ENCODE data around the gene CDC42EP2. TPM values are rescaled to one million over a fixed set of nuclear protein-coding genes. Genes with fewer than 3 reads are reported as not detected.

Gene CDC42EP2
- total RNA-seq, 1 donor from 2014 or later = 26.7 TPM

DNA sequence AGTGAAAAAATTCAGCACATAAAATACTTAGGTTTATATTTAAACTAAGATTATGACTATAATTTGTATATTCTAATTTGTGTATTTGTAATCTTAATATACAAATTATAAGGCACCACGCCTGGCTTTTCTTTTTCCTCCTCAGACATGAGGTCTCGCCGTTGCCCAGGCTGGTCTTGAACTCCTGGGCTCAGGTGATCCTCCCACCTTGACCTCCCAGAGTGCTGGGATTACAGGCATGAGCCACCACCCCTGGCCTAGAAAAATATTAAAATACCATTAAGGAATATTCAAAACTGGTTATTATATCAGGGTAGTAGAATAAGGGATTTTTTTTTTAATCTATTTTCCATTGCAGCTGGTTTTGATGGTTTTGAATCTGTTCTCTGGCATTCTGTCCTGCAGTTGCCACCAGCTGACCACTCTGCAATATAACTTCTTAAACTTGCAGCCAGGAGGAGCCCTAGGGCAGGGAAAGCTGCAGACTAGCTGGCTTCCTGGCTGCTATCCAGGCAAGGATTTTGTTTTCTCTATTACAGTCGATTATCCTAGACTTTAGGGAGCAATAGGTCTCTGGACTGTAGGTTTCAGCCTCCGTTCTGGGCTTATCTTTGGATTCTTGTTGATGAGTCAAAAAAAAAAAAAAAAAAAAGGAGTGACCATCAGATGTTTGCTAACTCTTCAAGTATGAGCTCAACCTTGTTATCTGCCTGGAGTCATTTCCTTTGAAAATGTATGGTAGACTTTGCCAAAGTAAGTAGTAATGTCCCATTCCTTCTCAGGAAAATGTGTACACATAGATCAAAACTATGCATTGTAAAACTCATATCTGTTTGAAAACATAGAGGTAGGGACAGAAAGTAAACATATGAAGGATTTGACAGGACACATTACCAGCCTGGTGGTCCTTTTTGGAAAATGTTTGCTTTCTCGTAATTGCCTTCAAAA is 39.7 kb upstream of the CDC42EP2 start:
- peak; percentile 95 for DNase-seq (ENCODE audit: low read depth)
- H3K36me3 Mint-ChIP-seq (ENCODE audit: low read depth, unreplicated experiment) = no peaks in the 10 kb centered on the region
- no peak overlapping the region for H3K4me3 ChIP-seq (ENCODE audit: insufficient read depth, low read depth, low read length)
- peaks cover 36% of the 10 kb centered on the region for H3K4me1 ChIP-seq (ENCODE audit: insufficient read depth, low read length)
- no peak overlapping the region for H3K4me3 Mint-ChIP-seq (ENCODE audit: unreplicated experiment)
- peak overlapping the region; percentile 11 for H3K9ac ChIP-seq (ENCODE audit: low read length)
- H3K4me2 ChIP-seq (ENCODE audit: low read length) = peak overlapping the region; percentile 45
- FAIRE-seq = peak; percentile 32
- H3K27ac ChIP-seq (ENCODE audit: low read depth, low read length) = peak overlapping the region; percentile 76
- no peak overlapping the region for H2AFZ ChIP-seq (ENCODE audit: low read depth, low read length)
- no peaks in the 10 kb centered on the region for H3K9me3 ChIP-seq (ENCODE audit: insufficient read depth, low read depth, low read length)
- no peaks in the 10 kb centered on the region for H4K20me1 ChIP-seq (ENCODE audit: insufficient read depth, low read length)
- H3K27me3 Mint-ChIP-seq (ENCODE audit: low read depth, unreplicated experiment) = no peaks in the 10 kb centered on the region
- H3K9me3 Mint-ChIP-seq (ENCODE audit: unreplicated experiment) = no peaks in the 10 kb centered on the region
- H3K27ac Mint-ChIP-seq (ENCODE audit: unreplicated experiment) = no peak overlapping the region
- peak; percentile 93 for TF ChIP-seq CTCF (IDR thresholded peaks at IDR 0.05; ENCODE audit: insufficient read depth, low read depth, low read length)
- no peak for TF ChIP-seq EZH2 (IDR thresholded peaks at IDR 0.05; ENCODE audit: insufficient read depth, low read length)
- H3K4me1 Mint-ChIP-seq (ENCODE audit: low read depth, unreplicated experiment) = peaks cover 46% of the 10 kb centered on the region
- H3K27me3 ChIP-seq (ENCODE audit: insufficient read depth, low read length) = no peaks in the 10 kb centered on the region
- H3K36me3 ChIP-seq (ENCODE audit: insufficient read depth, low read length) = peaks cover 3% of the 10 kb centered on the region
- H3K79me2 ChIP-seq (ENCODE audit: insufficient read depth, low read length) = no peaks in the 10 kb centered on the region

GRCh38 chr11:65275906-65276305 is 38.8 kb upstream of the CDC42EP2 start:
- TF ChIP-seq CTCF (IDR thresholded peaks at IDR 0.05; ENCODE audit: insufficient read depth, low read depth, low read length) = no peak
- no peak for TF ChIP-seq EZH2 (IDR thresholded peaks at IDR 0.05; ENCODE audit: insufficient read depth, low read length)
- Histone ChIP-seq H3K27me3 (ENCODE audit: insufficient read depth, low read length) (no peaks in the 10 kb centered on the region), H4K20me1 (ENCODE audit: insufficient read depth, low read length) (no peaks in the 10 kb centered on the region), H3K4me3 (ENCODE audit: insufficient read depth, low read depth, low read length) (no peak overlapping the region), H2AFZ (ENCODE audit: low read depth, low read length) (no peak overlapping the region), H3K36me3 (ENCODE audit: insufficient read depth, low read length) (peaks cover 3% of the 10 kb centered on the region), H3K4me1 (ENCODE audit: insufficient read depth, low read length) (peaks cover 45% of the 10 kb centered on the region), H3K9ac (ENCODE audit: low read length) (peak overlapping the region; percentile 11), H3K79me2 (ENCODE audit: insufficient read depth, low read length) (no peaks in the 10 kb centered on the region), H3K4me2 (ENCODE audit: low read length) (peak overlapping the region; percentile 45), H3K27ac (ENCODE audit: low read depth, low read length) (peak overlapping the region; percentile 76), H3K9me3 (ENCODE audit: insufficient read depth, low read depth, low read length) (no peaks in the 10 kb centered on the region)
- no peak overlapping the region for H3K27ac Mint-ChIP-seq (ENCODE audit: unreplicated experiment)
- H3K4me1 Mint-ChIP-seq (ENCODE audit: low read depth, unreplicated experiment) = peaks cover 55% of the 10 kb centered on the region
- no peaks in the 10 kb centered on the region for H3K36me3 Mint-ChIP-seq (ENCODE audit: low read depth, unreplicated experiment)
- FAIRE-seq = no peak
- DNase-seq (ENCODE audit: low read depth) = no peak
- peak overlapping the region; percentile 34 for H3K4me3 Mint-ChIP-seq (ENCODE audit: unreplicated experiment)
- H3K27me3 Mint-ChIP-seq (ENCODE audit: low read depth, unreplicated experiment) = no peaks in the 10 kb centered on the region
- no peaks in the 10 kb centered on the region for H3K9me3 Mint-ChIP-seq (ENCODE audit: unreplicated experiment)

All from astrocyte (in vitro differentiated cells and primary cell).